Prostate gland (tissue), 2 donors: ENCODE results near the gene CCDC88A.

Experiments used
- POLR2AphosphoS5 ChIP-seq: sonication (generic); formaldehyde crosslinking; IDR thresholded peaks from one replicate; pipeline ENCODE4 v1.6.1; 2017; ENCODE audit warnings: antibody characterized with exemption
- TF ChIP-seq, protein P1 (sequence below), 4 experiments: fragments of 200-600 bp in 2 of 4; fragments of 450-650 bp in 2 of 4; sonication (generic) in 2 of 4; IDR thresholded peaks; 1 replicate in 3 of 4; 2 replicates in 1 of 4; pipeline ENCODE4 v1.5.1; 2016 to 2019; ENCODE audit warnings: antibody characterized with exemption in 4 of 4, mild to moderate bottlenecking in 2 of 4, moderate library complexity in 2 of 4

DNA sequence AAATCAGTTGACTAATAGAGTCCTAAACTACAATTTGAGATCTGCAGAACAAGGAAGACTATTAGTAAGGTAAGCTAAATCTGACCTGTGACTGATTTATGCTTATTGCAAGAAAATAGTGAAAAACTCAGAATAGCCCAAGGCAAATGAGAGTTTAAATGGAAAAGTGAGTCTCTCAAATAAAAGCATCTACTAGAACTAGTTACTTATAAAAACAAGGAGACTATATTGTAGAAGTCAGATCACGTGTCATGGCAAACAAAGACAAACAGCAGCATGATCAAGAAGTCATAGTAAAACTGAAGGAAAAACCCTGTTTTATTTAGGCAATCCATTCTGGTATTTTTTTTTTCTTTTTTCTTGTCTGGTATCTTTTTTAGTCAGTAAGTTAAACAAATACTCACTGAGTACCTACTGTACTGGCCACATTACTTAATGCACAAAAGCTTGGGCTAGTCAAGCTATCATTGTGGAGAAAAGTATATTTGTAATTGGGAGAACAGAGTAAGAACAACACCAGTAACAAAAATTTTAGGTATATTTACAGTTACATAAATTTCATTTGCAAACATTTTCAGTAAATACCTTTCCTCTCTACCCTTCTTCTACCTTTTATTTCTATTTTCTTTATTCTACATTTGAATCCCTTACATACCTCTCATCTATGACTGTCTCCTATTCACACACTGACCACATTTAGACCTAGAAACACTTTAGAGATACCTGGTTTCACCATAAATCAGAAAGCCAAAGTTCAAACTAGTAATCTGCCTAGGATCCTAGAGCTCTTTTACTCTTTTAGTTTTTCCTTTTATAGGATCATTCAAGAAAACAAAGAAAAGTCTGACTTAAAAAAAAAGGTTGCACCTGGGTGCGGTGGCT is 23.7 kb downstream of the CCDC88A start:
- no peak for TF ChIP-seq POLR2AphosphoS5
- TF ChIP-seq, protein P1, sequence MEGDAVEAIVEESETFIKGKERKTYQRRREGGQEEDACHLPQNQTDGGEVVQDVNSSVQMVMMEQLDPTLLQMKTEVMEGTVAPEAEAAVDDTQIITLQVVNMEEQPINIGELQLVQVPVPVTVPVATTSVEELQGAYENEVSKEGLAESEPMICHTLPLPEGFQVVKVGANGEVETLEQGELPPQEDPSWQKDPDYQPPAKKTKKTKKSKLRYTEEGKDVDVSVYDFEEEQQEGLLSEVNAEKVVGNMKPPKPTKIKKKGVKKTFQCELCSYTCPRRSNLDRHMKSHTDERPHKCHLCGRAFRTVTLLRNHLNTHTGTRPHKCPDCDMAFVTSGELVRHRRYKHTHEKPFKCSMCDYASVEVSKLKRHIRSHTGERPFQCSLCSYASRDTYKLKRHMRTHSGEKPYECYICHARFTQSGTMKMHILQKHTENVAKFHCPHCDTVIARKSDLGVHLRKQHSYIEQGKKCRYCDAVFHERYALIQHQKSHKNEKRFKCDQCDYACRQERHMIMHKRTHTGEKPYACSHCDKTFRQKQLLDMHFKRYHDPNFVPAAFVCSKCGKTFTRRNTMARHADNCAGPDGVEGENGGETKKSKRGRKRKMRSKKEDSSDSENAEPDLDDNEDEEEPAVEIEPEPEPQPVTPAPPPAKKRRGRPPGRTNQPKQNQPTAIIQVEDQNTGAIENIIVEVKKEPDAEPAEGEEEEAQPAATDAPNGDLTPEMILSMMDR (IDR thresholded peaks at IDR 0.05) = no peak
